Uterus (tissue), 2 donors: ENCODE results near the gene PPL.

Source experiments
- POLR2A ChIP-seq, 2 donors: fragments of 450-650 bp; IDR thresholded peaks; one replicate each; pipeline ENCODE4 v1.6.1; 2016; ENCODE audit warnings: antibody characterized with exemption in 2 of 2, mild to moderate bottlenecking in 1 of 2, moderate library complexity in 1 of 2
- TF ChIP-seq, protein P1 (sequence below), 4 experiments: fragments of 200-600 bp in 2 of 4; fragments of 450-650 bp in 2 of 4; sonication (generic) in 2 of 4; IDR thresholded peaks; one replicate each; pipeline ENCODE4 v1.5.1; 2016 to 2019; ENCODE audit warnings: antibody characterized with exemption in 4 of 4, mild to moderate bottlenecking in 2 of 4, moderate library complexity in 1 of 4

DNA sequence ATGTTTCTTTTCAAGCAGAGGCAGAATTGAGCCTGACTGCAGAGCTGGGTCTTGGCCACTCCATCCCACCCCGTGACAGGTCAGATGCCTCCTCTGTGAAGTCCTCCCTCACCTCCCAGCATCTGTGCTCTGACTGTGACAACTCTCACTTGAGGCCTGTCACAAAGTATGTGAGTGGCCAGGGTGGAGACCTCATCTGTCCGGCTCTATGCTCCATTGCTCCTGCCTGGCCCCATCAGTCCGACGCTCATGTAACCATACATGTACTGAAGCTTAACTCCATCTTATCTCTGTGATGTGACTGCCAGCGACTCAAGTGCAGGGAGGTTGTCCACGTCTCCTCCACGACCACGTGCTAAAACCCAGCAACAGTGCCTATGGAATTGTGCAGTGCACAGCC lies 3.5 kb downstream of the PPL start:
- TF ChIP-seq, protein P1, sequence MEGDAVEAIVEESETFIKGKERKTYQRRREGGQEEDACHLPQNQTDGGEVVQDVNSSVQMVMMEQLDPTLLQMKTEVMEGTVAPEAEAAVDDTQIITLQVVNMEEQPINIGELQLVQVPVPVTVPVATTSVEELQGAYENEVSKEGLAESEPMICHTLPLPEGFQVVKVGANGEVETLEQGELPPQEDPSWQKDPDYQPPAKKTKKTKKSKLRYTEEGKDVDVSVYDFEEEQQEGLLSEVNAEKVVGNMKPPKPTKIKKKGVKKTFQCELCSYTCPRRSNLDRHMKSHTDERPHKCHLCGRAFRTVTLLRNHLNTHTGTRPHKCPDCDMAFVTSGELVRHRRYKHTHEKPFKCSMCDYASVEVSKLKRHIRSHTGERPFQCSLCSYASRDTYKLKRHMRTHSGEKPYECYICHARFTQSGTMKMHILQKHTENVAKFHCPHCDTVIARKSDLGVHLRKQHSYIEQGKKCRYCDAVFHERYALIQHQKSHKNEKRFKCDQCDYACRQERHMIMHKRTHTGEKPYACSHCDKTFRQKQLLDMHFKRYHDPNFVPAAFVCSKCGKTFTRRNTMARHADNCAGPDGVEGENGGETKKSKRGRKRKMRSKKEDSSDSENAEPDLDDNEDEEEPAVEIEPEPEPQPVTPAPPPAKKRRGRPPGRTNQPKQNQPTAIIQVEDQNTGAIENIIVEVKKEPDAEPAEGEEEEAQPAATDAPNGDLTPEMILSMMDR (IDR thresholded peaks at IDR 0.05), result no peak
- no peak for TF ChIP-seq POLR2A (IDR thresholded peaks at IDR 0.05)
